A549 (cell line): ENCODE data around the gene SARS1. TPM values are rescaled to one million over a fixed set of nuclear protein-coding genes. Genes with fewer than 3 reads are reported as not detected.
A peak's percentile ranks its signal among the peaks of the same experiment; 100 is the strongest.

Source experiments
- ATAC-seq, 2 experiments: fragments of 200-7000 bp in 1 of 2; fragments of >200 bp in 1 of 2; cut with Nextera tagmentation in 1 of 2; cut with Tn5 transposase in 1 of 2; 3 replicates each; pipeline versions ENCODE4 v1.8.0 to v1.9.1; 2018 to 2020; ENCODE audit warnings: mild to moderate bottlenecking in 1 of 2, moderate library complexity in 1 of 2
- CTCF ChIA-PET: fragments of 300-600 bp; sonication (Branson Sonifier 250); formaldehyde crosslinking; extraction: SDS; loops from one replicate; lab custom pipeline; 2021; ENCODE audit warnings: antibody characterized with exemption, inconsistent platforms; lab: Yijun Ruan, JAX
- POLR2A ChIA-PET: fragments of 350-600 bp; formaldehyde crosslinking; extraction: SDS; loops from one replicate; lab custom pipeline; 2021; ENCODE audit warnings: antibody characterized with exemption, inconsistent platforms; lab: Yijun Ruan, JAX
- DNase-seq, 2 experiments: peaks; one replicate each; pipeline versions ENCODE4 v3.0.0 to v3.0.0-alpha.2; 2011 to 2016; ENCODE audit warnings: low read depth in 1 of 2, low spot score in 1 of 2
- FAIRE-seq: peaks from 2 replicates; lab custom pipeline; 2011; peaks lifted over from hg19 to GRCh38; lab: Jason Lieb, UNC
- H3K27ac ChIP-seq, 2 experiments: fragments of >200 bp; sonication (Bioruptor Twin); formaldehyde crosslinking; 3 replicates each; pipeline ENCODE4 v1.5.1; 2016 to 2017
- H3K4me1 ChIP-seq: fragments of >200 bp; sonication (Bioruptor Twin); formaldehyde crosslinking; 3 replicates; pipeline ENCODE4 v1.6.1; 2016
- H3K4me2 ChIP-seq: fragments of >200 bp; sonication (Bioruptor Twin); formaldehyde crosslinking; 3 replicates; pipeline ENCODE4 v1.6.1; 2016
- H3K4me3 ChIP-seq: fragments of >200 bp; sonication (Bioruptor Twin); formaldehyde crosslinking; 3 replicates; pipeline ENCODE4 v1.5.1; 2016
- H3K9me3 ChIP-seq: fragments of >200 bp; sonication (Bioruptor Twin); formaldehyde crosslinking; 3 replicates; pipeline ENCODE4 v1.6.1; 2016
- CBX8 ChIP-seq: fragments of 200-600 bp; sonication (generic); IDR thresholded peaks from 2 replicates; pipeline ENCODE4 v1.6.1; 2016
- FOSB ChIP-seq: fragments of 250-450 bp; sonication (Bioruptor Pico); IDR thresholded peaks from 2 replicates; pipeline ENCODE4 v1.5.0; 2020; ENCODE audit warnings: mild to moderate bottlenecking, moderate library complexity
- FOXS1 ChIP-seq: fragments of 250-450 bp; sonication (Bioruptor Pico); IDR thresholded peaks from 2 replicates; pipeline ENCODE4 v1.5.0; 2020; ENCODE audit warnings: mild to moderate bottlenecking, moderate library complexity
- GATA3 ChIP-seq: IDR thresholded peaks from 2 replicates; pipeline ENCODE4 v1.6.1; 2012; ENCODE audit warnings: borderline replicate concordance
- HDAC2 ChIP-seq: fragments of 200-600 bp; sonication (generic); IDR thresholded peaks from 2 replicates; pipeline ENCODE4 v1.6.1; 2016
- HEYL ChIP-seq: fragments of 250-450 bp; sonication (Bioruptor Pico); IDR thresholded peaks from 2 replicates; pipeline ENCODE4 v1.8.0; 2021; ENCODE audit warnings: mild to moderate bottlenecking, moderate library complexity
- JUN ChIP-seq, 2 experiments: fragments of >200 bp; sonication (Bioruptor Twin); formaldehyde crosslinking; IDR thresholded peaks; 2 replicates in 1 of 2; 3 replicates in 1 of 2; pipeline ENCODE4 v1.6.1; 2016 to 2017
- KDM1A ChIP-seq: fragments of 200-600 bp; sonication (generic); IDR thresholded peaks from 2 replicates; pipeline ENCODE4 v1.6.1; 2016; ENCODE audit warnings: low read depth, mild to moderate bottlenecking
- KDM5A ChIP-seq: fragments of 200-600 bp; sonication (generic); IDR thresholded peaks from 2 replicates; pipeline ENCODE4 v1.6.1; 2016; ENCODE audit warnings: antibody characterized with exemption, mild to moderate bottlenecking
- MAFK ChIP-seq: fragments of 450-650 bp; IDR thresholded peaks from 2 replicates; pipeline ENCODE4 v1.6.1; 2014; ENCODE audit not compliant: partially characterized antibody
- NFE2L2 ChIP-seq: fragments of 150-350 bp; conservative IDR thresholded peaks from 2 replicates; pipeline ENCODE4 v1.6.1; 2014; ENCODE audit warnings: low read length
- NPAS2 ChIP-seq: fragments of 250-450 bp; sonication (Bioruptor Pico); IDR thresholded peaks from 2 replicates; pipeline ENCODE4 v1.8.0; 2022; ENCODE audit warnings: mild to moderate bottlenecking, moderate library complexity, borderline replicate concordance
- NR3C1 ChIP-seq: fragments of >200 bp; sonication (Bioruptor Twin); formaldehyde crosslinking; IDR thresholded peaks from 3 replicates; pipeline ENCODE4 v1.6.1; 2017
- RARB ChIP-seq: fragments of 250-450 bp; sonication (Bioruptor Pico); IDR thresholded peaks from 2 replicates; pipeline ENCODE4 v1.8.0; 2021; ENCODE audit warnings: mild to moderate bottlenecking, moderate library complexity
- RFX5 ChIP-seq: fragments of 450-650 bp; IDR thresholded peaks from 2 replicates; pipeline ENCODE4 v1.7.1; 2014; ENCODE audit warnings: antibody characterized with exemption, mild to moderate bottlenecking, moderate library complexity
- RNF2 ChIP-seq: fragments of 200-600 bp; sonication (generic); IDR thresholded peaks from 2 replicates; pipeline ENCODE4 v1.6.1; 2016; ENCODE audit warnings: low read depth, mild to moderate bottlenecking, antibody characterized with exemption, moderate library complexity, borderline replicate concordance
- SMC3 ChIP-seq: fragments of >200 bp; sonication (Bioruptor Twin); formaldehyde crosslinking; IDR thresholded peaks from 3 replicates; pipeline ENCODE4 v1.6.1; 2018; ENCODE audit warnings: inconsistent platforms
- ZFP36 ChIP-seq: fragments of 450-650 bp; IDR thresholded peaks from 2 replicates; pipeline ENCODE4 v1.6.1; 2014; ENCODE audit warnings: borderline replicate concordance; ENCODE audit not compliant: partially characterized antibody
- ZSCAN20 ChIP-seq: fragments of 250-450 bp; sonication (Bioruptor Pico); IDR thresholded peaks from 2 replicates; pipeline ENCODE4 v1.8.0; 2022; ENCODE audit warnings: mild to moderate bottlenecking, moderate library complexity
- WGBS: methylation state at CpG from one replicate; pipeline ENCODE4 v1.1.6; 2017; ENCODE audit errors: missing lambda C conversion rate; 5-methylcytosine and 5-hydroxymethylcytosine counted together
- polyA plus RNA-seq, 4 experiments: library from polyadenylated mRNA; depleted of rRNA in 3 of 4; stranded (reverse); fragments of >200 nt; fragmentation: RNase III in 1 of 4; extraction: RNeasy Plus Mini Kit Qiagen cat#74134 plus additional on column Dnase treatment in 1 of 4; gene quantifications; 2 replicates in 3 of 4; 3 replicates in 1 of 4; pipeline ENCODE4 v1.2.3, GENCODE V29; 2011 to 2017
- TF ChIP-seq, protein P1 (sequence below): fragments of 150-350 bp; IDR thresholded peaks from 2 replicates; pipeline ENCODE4 v1.6.1; 2014; ENCODE audit warnings: low read depth, mild to moderate bottlenecking, low read length
- TF ChIP-seq, protein P2 (sequence below): fragments of >200 bp; sonication (Bioruptor Twin); formaldehyde crosslinking; IDR thresholded peaks from 3 replicates; pipeline ENCODE4 v1.5.1; 2016
- TF ChIP-seq, protein P3 (sequence below): fragments of >200 bp; sonication (Bioruptor Twin); formaldehyde crosslinking; IDR thresholded peaks from 3 replicates; pipeline ENCODE4 v1.6.1; 2016
- TF ChIP-seq, protein P4 (sequence below): fragments of 450-650 bp; IDR thresholded peaks from 2 replicates; pipeline ENCODE4 v1.6.1; 2014; ENCODE audit warnings: antibody characterized with exemption
- TF ChIP-seq, protein P5 (sequence below): fragments of 250-450 bp; sonication (Bioruptor Pico); IDR thresholded peaks from 2 replicates; pipeline ENCODE4 v1.5.0; 2020; ENCODE audit warnings: low read depth, mild to moderate bottlenecking, moderate library complexity

SARS1 gene
- polyA plus RNA-seq, 2 of the 4 experiments (the other 2 are of a cell fraction), result 103 to 152 TPM

DNA sequence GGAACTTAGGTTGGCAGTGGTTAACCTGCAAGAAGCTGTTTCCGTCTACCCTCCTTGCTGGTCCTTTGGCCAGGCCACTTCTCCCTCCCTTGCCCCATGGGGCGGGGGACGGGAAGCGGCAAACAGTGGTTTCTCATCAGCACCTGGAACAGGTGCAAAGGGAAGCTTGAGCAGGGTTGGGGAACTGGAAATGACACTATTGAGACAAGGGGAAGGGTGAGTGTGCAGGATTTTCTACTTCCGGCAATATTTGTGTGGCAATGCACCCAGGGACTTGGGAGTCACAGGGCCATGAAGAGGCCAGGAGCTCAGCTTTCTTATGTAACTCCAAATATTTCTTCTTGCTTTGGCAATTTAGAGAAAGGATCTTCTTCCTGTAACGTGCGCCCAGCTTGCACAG, 29.0 kb upstream of the SARS1 start (continued):
- TF ChIP-seq NPAS2 (no peak), CBX8 (no peak), GATA3 (no peak), HEYL (no peak)

DNA sequence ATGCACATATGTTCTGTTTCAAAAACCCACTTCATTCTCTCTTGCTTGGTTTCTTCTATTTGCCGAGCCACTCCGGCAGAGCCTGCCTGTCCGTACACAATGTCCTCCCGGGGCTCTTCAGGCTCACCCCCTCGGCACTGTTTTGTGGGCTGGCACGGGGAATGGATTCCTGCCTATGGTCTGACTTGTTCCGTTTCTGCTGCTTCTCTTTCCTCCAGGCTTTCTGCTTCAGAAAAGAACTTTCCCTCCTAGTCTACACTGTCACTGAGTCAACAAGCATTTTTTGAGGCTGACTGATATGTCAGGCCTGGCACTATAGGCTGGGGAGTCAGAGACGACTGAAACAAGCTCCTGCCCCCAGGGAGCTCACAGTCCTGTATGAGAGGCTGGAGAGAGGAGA, 28.4 kb upstream of the SARS1 start:
- peak overlapping the region; percentile 32; the same call in 2 of the 3 replicates for H3K4me2 ChIP-seq
- H3K9me3 ChIP-seq, result no peaks in the 10 kb centered on the region
- H3K27ac ChIP-seq, result peak overlapping the region in 1 of 2 experiments; percentile 2; a peak in 1 of 6 replicates
- H3K4me3 ChIP-seq, result no peak overlapping the region
- peaks cover 35% of the 10 kb centered on the region for H3K4me1 ChIP-seq
- POLR2A ChIA-PET, result no interaction called here
- FAIRE-seq (no peak), ATAC-seq (no peak), DNase-seq (no peak)
- CTCF ChIA-PET, result interaction anchor here (1.1 kb wide), 1 partner anchor 8 kb away, joined by 4 read pairs; no protein-coding TSS in a partner anchor
- WGBS, result 85% methylated on average over 8 of the region's 8 CpGs
- TF ChIP-seq RARB (CRISPR knock-in tag), result no peak
- no peak for TF ChIP-seq FOXS1
- no peak for TF ChIP-seq KDM1A
- no peak for TF ChIP-seq RFX5
- TF ChIP-seq, protein P1, sequence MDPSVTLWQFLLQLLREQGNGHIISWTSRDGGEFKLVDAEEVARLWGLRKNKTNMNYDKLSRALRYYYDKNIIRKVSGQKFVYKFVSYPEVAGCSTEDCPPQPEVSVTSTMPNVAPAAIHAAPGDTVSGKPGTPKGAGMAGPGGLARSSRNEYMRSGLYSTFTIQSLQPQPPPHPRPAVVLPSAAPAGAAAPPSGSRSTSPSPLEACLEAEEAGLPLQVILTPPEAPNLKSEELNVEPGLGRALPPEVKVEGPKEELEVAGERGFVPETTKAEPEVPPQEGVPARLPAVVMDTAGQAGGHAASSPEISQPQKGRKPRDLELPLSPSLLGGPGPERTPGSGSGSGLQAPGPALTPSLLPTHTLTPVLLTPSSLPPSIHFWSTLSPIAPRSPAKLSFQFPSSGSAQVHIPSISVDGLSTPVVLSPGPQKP, result no peak
- TF ChIP-seq, protein P2, sequence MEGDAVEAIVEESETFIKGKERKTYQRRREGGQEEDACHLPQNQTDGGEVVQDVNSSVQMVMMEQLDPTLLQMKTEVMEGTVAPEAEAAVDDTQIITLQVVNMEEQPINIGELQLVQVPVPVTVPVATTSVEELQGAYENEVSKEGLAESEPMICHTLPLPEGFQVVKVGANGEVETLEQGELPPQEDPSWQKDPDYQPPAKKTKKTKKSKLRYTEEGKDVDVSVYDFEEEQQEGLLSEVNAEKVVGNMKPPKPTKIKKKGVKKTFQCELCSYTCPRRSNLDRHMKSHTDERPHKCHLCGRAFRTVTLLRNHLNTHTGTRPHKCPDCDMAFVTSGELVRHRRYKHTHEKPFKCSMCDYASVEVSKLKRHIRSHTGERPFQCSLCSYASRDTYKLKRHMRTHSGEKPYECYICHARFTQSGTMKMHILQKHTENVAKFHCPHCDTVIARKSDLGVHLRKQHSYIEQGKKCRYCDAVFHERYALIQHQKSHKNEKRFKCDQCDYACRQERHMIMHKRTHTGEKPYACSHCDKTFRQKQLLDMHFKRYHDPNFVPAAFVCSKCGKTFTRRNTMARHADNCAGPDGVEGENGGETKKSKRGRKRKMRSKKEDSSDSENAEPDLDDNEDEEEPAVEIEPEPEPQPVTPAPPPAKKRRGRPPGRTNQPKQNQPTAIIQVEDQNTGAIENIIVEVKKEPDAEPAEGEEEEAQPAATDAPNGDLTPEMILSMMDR, result no peak
- no peak for TF ChIP-seq NR3C1
- TF ChIP-seq ZFP36, result no peak
- TF ChIP-seq, protein P3, sequence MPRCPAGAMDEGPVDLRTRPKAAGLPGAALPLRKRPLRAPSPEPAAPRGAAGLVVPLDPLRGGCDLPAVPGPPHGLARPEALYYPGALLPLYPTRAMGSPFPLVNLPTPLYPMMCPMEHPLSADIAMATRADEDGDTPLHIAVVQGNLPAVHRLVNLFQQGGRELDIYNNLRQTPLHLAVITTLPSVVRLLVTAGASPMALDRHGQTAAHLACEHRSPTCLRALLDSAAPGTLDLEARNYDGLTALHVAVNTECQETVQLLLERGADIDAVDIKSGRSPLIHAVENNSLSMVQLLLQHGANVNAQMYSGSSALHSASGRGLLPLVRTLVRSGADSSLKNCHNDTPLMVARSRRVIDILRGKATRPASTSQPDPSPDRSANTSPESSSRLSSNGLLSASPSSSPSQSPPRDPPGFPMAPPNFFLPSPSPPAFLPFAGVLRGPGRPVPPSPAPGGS, result no peak
- no peak for TF ChIP-seq JUN (IDR thresholded peaks at IDR 0.05)
- TF ChIP-seq, protein P4, sequence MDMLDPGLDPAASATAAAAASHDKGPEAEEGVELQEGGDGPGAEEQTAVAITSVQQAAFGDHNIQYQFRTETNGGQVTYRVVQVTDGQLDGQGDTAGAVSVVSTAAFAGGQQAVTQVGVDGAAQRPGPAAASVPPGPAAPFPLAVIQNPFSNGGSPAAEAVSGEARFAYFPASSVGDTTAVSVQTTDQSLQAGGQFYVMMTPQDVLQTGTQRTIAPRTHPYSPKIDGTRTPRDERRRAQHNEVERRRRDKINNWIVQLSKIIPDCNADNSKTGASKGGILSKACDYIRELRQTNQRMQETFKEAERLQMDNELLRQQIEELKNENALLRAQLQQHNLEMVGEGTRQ, result no peak
- TF ChIP-seq ZSCAN20 (CRISPR knock-in tag), result no peak
- no peak for TF ChIP-seq SMC3
- no peak for TF ChIP-seq KDM5A
- TF ChIP-seq HDAC2, result no peak
- no peak for TF ChIP-seq FOSB (CRISPR knock-in tag)
- TF ChIP-seq RNF2, result no peak

DNA sequence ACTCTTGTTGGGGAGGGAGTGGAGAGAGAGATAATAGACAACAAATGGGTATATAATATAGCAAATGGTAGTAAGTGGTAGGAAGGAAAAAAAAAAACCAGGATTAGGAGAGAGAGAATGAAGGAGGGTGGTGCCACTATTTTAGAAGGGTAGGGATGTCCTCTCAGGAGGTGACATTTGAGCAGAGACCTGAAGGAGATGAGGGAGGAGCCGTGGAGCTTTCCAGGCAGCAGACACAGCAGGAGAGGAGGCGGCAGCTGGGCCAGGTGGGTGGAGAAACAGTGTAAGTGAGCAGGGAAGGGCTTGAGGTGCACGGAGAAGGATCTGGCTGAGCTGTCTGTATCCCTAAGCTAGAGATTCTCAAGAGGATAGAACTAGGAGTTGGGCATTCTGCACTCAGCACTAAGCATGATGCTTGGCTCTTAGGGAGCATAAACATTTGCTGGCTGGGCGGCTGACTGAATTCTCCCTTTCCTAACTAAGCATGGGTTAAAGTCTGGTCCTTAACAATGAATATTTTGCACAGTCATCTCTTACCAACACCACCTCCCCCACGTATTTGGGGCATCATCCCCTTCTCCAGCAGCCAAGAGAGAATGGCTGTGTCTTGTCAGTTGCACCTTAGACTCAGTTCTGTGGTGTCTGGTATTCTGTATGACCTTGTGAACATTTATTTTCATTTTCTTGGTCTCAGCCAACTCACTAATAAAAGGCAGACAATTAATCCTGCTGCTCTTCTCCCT, 27.6 kb upstream of the SARS1 start:
- Histone ChIP-seq H3K9me3 (no peaks in the 10 kb centered on the region), H3K4me2 (peak overlapping the region; percentile 32), H3K27ac (peak overlapping the region; percentile 19 to 72; a peak in 3 of 6 replicates), H3K4me1 (peaks cover 27% of the 10 kb centered on the region), H3K4me3 (no peak overlapping the region)
- no peak for FAIRE-seq
- no peak for TF ChIP-seq NPAS2
- TF ChIP-seq NFE2L2, result peak; percentile 49
- TF ChIP-seq MAFK, result peak; percentile 63
- TF ChIP-seq, protein P5, sequence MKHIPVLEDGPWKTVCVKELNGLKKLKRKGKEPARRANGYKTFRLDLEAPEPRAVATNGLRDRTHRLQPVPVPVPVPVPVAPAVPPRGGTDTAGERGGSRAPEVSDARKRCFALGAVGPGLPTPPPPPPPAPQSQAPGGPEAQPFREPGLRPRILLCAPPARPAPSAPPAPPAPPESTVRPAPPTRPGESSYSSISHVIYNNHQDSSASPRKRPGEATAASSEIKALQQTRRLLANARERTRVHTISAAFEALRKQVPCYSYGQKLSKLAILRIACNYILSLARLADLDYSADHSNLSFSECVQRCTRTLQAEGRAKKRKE (CRISPR knock-in tag), result no peak
- TF ChIP-seq NR3C1, result no peak
- CTCF ChIA-PET, result no interaction called here
- POLR2A ChIA-PET, result no interaction called here
- DNase-seq, result no peak
- ATAC-seq, result peak in 1 of 2 experiments; percentile 45; a peak in 3 of 6 replicates
- WGBS, result 39% methylated on average over 5 of the region's 5 CpGs
